Kidney (tissue), 14 donors: ENCODE results near the gene ABLIM2. TPM values are rescaled to one million over a fixed set of nuclear protein-coding genes. Genes with fewer than 3 reads are reported as not detected.
A peak's percentile ranks its signal among the peaks of the same experiment; 100 is the strongest.

ENCODE experiments used
- DNase-seq, 5 donors: peaks; one replicate each; pipeline ENCODE4 v3.0.0-alpha.2; 2013 to 2020
- FAIRE-seq: peaks from 2 replicates; lab custom pipeline; 2012; peaks lifted over from hg19 to GRCh38; lab: Jason Lieb, UNC
- H3K27ac ChIP-seq, 2 donors: one replicate each; pipeline ENCODE4 v1.7.0; 2013; ENCODE audit warnings: low read depth in 2 of 2, low read length in 2 of 2, inconsistent platforms in 1 of 2
- H3K27me3 ChIP-seq: one replicate; pipeline ENCODE4 v1.7.1; 2013; ENCODE audit warnings: low read length, inconsistent platforms; ENCODE audit not compliant: control insufficient read depth, insufficient read depth
- H3K36me3 ChIP-seq, 3 donors: one replicate each; pipeline versions ENCODE4 v1.7.0 to v1.7.1; 2013; ENCODE audit warnings: low read length in 3 of 3, control low read depth in 1 of 3, inconsistent platforms in 1 of 3; ENCODE audit not compliant: insufficient read depth in 3 of 3, control insufficient read depth in 2 of 3
- H3K4me1 ChIP-seq, 3 donors: one replicate each; pipeline versions ENCODE4 v1.7.0 to v1.7.1; 2013; ENCODE audit warnings: low read length in 3 of 3, inconsistent platforms in 1 of 3, low read depth in 1 of 3; ENCODE audit not compliant: control insufficient read depth in 2 of 3, insufficient read depth in 2 of 3
- H3K4me3 ChIP-seq, 3 donors: one replicate each; pipeline versions ENCODE4 v1.7.0 to v1.8.1; 2013; ENCODE audit warnings: low read length in 3 of 3, control low read depth in 1 of 3, inconsistent platforms in 1 of 3
- H3K9ac ChIP-seq, 3 donors: one replicate each; pipeline versions ENCODE4 v1.7.0 to v1.7.1; 2013; ENCODE audit warnings: low read length in 3 of 3, control low read depth in 1 of 3, inconsistent platforms in 1 of 3
- H3K9me3 ChIP-seq, 3 donors: one replicate each; pipeline versions ENCODE4 v1.7.0 to v1.7.1; 2013; ENCODE audit warnings: low read length in 3 of 3, control low read depth in 1 of 3, inconsistent platforms in 1 of 3; ENCODE audit not compliant: control insufficient read depth in 2 of 3, insufficient read depth in 1 of 3
- CTCF ChIP-seq: IDR thresholded peaks from 3 replicates; pipeline ENCODE4 v1.5.1; 2012; ENCODE audit warnings: mild to moderate bottlenecking, moderate library complexity, borderline replicate concordance; ENCODE audit not compliant: insufficient read depth; ENCODE audit errors: extremely low read depth
- intact Hi-C: fragments of 100-400 bp; cut with DNase I; formaldehyde crosslinking; loops from one replicate; pipeline ENCODE4 v1.11.1; 2022
- polyA plus RNA-seq: library from polyadenylated mRNA; stranded (reverse); fragments of 350-450 nt; fragmentation: Illumina TruSeq; extraction: RNeasy Lipid Tissue Mini Kit (QIAGEN cat#74804); gene quantifications from one replicate; pipeline ENCODE4 v1.2.3, GENCODE V29; 2014; ENCODE audit warnings: low read depth, low replicate concordance; ENCODE audit not compliant: insufficient read depth
- total RNA-seq: library from RNA; stranded (reverse); fragmentation: NEBNext Ultra II Directional; extraction: Animal tissue kit (Norgen Biotek cat#: 25700); gene quantifications from one replicate; pipeline ENCODE4 v1.2.1, GENCODE V29; 2021
- donor health status: control.
- donor health status: control.
- donor health status: control.
- donor health status: control.
- donor health status: control.
- donor health status: DM: yes; HTN: yes; CAD: no.
- donor health status: Normal renal cell carcinoma (clear cell type).

ABLIM2 gene
- total and polyA plus RNA-seq, 2 donors from 2014 or later, result 9.5 to 23.3 TPM

GRCh38 chr4:8195431-8195830 is 36.8 kb upstream of the ABLIM2 start:
- DNase-seq (no peak), FAIRE-seq (no peak)
- intact Hi-C loops, result no loop called here
- H3K4me3 ChIP-seq, result no peak overlapping the region
- no peak overlapping the region for H3K27ac ChIP-seq
- peaks cover 0 to 53% (median 22%) of the 10 kb centered on the region in 3 donors for H3K4me1 ChIP-seq
- H3K27me3 ChIP-seq, result no peaks in the 10 kb centered on the region
- H3K36me3 ChIP-seq, result no peaks in the 10 kb centered on the region
- H3K9ac ChIP-seq, result no peak overlapping the region
- H3K9me3 ChIP-seq, result no peaks in the 10 kb centered on the region
- TF ChIP-seq CTCF, result no peak

DNA sequence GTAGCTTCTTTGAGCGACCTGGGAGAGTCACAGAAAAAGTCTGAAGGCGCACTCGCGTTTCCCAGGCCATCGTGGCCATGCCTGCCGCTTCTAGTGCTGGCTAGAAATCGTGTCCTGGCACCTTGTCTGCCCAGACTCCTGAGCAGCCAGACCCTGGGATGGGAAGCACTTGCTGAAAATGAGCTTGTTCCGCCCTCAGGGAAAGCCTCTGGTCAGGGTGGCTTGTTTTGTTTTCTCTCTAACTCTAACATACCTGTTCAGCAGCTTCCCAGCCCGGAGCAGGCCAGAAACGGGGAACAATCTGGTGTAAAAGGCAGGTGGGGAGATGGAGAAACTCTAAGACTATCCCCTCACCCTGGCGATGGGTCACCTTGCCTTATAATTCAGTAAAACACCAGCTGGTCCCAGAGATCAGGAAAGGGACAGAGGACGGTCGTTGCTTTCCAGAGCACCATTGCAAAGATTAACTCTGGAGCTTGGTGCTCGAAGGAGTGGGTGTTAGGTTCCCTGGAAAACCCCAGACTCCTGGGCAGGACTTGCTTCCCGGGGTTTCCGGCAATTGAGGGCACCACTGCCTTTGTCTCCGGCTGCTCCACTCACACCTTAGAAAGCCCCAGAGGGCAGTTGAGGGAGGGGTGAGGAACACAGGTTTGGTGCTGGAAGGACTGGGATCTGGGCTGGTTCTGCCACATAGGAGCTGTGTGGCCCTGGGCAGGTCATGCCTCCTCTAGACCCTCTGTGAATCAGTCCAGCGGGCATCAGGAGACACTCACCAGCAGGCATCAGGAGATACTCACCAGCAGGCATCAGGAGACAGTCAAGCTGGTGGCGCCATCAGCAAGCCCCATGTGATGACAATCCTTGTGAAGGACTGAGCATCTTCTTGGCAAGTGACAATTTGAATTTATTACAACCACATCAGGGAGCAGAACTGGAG is 36.0 kb upstream of the ABLIM2 start:
- TF ChIP-seq CTCF, result no peak
- Histone ChIP-seq H3K9me3 (no peaks in the 10 kb centered on the region), H3K4me3 (no peak overlapping the region), H3K9ac (peak overlapping the region in 1 of 3 donors; percentile 19), H3K27me3 (no peaks in the 10 kb centered on the region), H3K27ac (peak overlapping the region in 1 of 2 donors; percentile 43), H3K36me3 (no peaks in the 10 kb centered on the region), H3K4me1 (peaks cover 0 to 56% (median 22%) of the 10 kb centered on the region in 3 donors)
- intact Hi-C loops, result no loop called here
- DNase-seq (no peak), FAIRE-seq (no peak)

DNA sequence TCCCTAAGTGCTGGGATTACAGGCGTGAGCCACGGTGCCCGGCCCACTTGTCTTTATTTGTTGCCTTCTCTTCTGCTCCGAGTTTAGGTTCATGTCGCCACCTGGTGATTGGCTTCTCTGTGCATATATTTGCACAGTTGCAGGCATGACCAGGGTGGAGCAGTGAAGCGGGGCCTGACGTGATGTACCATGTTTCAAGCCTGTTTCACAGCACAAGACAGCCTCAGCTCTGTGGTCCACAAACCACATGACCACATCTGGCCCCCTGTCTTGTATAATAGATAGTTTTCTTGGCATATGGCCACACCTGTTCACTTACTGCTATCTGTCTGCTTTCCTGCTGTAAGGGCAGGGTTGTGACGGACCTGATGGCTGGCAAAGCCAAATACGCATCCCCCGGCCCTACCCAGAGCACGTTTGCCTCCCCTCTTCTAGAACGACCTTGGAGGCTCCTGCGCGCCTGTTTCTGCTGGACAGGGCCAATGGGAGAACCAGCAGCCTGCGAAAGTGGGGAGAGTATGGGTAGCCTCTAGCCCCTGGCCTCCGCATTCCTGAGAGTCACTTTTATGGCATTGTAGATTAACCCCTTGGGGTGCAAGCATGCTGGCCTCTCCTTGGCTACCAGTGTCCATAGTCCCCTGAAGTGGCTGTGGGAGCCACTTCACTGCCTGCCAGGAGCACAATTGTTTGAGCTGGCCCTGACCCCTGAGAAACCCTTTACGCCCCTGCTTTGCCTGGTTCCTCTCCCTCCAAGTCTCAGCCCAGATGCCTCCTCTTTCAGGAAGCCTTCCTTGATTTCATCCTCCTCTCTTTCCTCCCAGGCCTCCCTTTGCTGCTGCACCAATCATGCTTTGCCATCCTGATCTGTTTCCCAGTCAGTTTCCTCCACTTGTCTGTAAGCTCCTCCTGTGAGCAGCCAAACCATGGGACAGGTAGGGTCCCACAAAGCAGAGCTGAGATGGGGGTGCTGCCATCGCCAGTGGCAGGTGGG is 34.4 kb upstream of the ABLIM2 start:
- Histone ChIP-seq H3K36me3 (no peaks in the 10 kb centered on the region), H3K9me3 (no peaks in the 10 kb centered on the region), H3K27me3 (no peaks in the 10 kb centered on the region), H3K4me1 (peaks cover 0 to 58% (median 21%) of the 10 kb centered on the region in 3 donors), H3K9ac (no peak overlapping the region), H3K4me3 (no peak overlapping the region), H3K27ac (peak overlapping the region; percentile 45 to 71)
- no peak for FAIRE-seq
- peak; percentile 52 for TF ChIP-seq CTCF
- peak in 3 of 5 donors; percentile 82 to 89 (median 83) for DNase-seq
- intact Hi-C loops, result no loop called here
